HepG2 (cell line): ENCODE data around the gene PFN2. TPM values are rescaled to one million over a fixed set of nuclear protein-coding genes. Genes with fewer than 3 reads are reported as not detected.
A peak's percentile ranks its signal among the peaks of the same experiment; 100 is the strongest.

Source experiments
- ATAC-seq: fragments of 200-7000 bp; cut with Tn5 transposase; 3 replicates; pipeline ENCODE4 v1.9.1; 2020; ENCODE audit warnings: mild to moderate bottlenecking, moderate library complexity
- BruUV-seq: library from RNA; stranded (reverse); fragments of 400-500 nt; replicated peaks from 2 replicates; lab custom pipeline; 2021; lab: Mats Ljungman, UMichigan
- CTCF ChIA-PET: fragments of 300-600 bp; formaldehyde crosslinking; extraction: SDS; loops from one replicate; lab custom pipeline; 2021; ENCODE audit warnings: low total read pairs, inconsistent platforms, low intra/inter-chr PET ratio; lab: Yijun Ruan, JAX
- POLR2A ChIA-PET: fragments of 350-600 bp; sonication (Branson Sonifier 250); formaldehyde crosslinking; loops from one replicate; lab custom pipeline; 2020; ENCODE audit warnings: antibody characterized with exemption, inconsistent platforms; lab: Yijun Ruan, JAX
- DNase-seq: peaks from one replicate; pipeline ENCODE4 v3.0.0-alpha.2; 2015; ENCODE audit warnings: low spot score
- FAIRE-seq: peaks from 3 replicates; lab custom pipeline; 2011; peaks lifted over from hg19 to GRCh38; lab: Jason Lieb, UNC
- H2AFZ ChIP-seq: one replicate; pipeline ENCODE4 v1.6.1; 2011; ENCODE audit warnings: low read length, inconsistent platforms
- H3K27ac ChIP-seq: fragments of 300-600 bp; 3 replicates; pipeline ENCODE4 v1.8.0; 2011; ENCODE audit warnings: mixed run types, mild to moderate bottlenecking, mixed read lengths, low read length, inconsistent platforms; ENCODE audit not compliant: insufficient read depth; ENCODE audit errors: extremely low read length
- H3K27me3 ChIP-seq, 2 experiments: fragments of 200-600 bp in 1 of 2; 2 replicates in 1 of 2; 3 replicates in 1 of 2; pipeline versions ENCODE4 v1.6.0 to v1.8.0; 2011; ENCODE audit warnings: low read length in 2 of 2, mild to moderate bottlenecking in 2 of 2, moderate library complexity in 2 of 2, inconsistent platforms in 1 of 2; ENCODE audit not compliant: insufficient read depth in 2 of 2, control insufficient read depth in 1 of 2
- H3K36me3 ChIP-seq, 2 experiments: fragments of 200-600 bp in 1 of 2; replicated peaks in 1 of 2; 2 replicates in 1 of 2; 3 replicates in 1 of 2; pipeline versions ENCODE4 v1.5.1 to v1.8.0; 2011; ENCODE audit warnings: low read length in 2 of 2, inconsistent platforms in 1 of 2; ENCODE audit not compliant: insufficient read depth in 2 of 2, control insufficient read depth in 1 of 2
- H3K4me1 ChIP-seq: 2 replicates; pipeline ENCODE4 v1.5.1; 2012; ENCODE audit warnings: low read length, inconsistent platforms; ENCODE audit not compliant: insufficient read depth
- H3K4me2 ChIP-seq: 2 replicates; pipeline ENCODE4 v1.6.0; 2011; ENCODE audit warnings: low read depth, low read length, inconsistent platforms
- H3K4me3 ChIP-seq, 3 experiments: fragments of 200-600 bp in 1 of 3; sonication (generic), shearing (Covaris generic) in 1 of 3; replicated peaks in 1 of 3; 2 replicates each; pipeline ENCODE4 v1.5.1; 2011 to 2016; ENCODE audit warnings: low read length in 3 of 3, inconsistent platforms in 2 of 3, low read depth in 2 of 3, mild to moderate bottlenecking in 2 of 3, control low read depth in 1 of 3, mixed read lengths in 1 of 3; ENCODE audit not compliant: insufficient read depth in 1 of 3
- H3K79me2 ChIP-seq: one replicate; pipeline ENCODE4 v1.6.1; 2011; ENCODE audit warnings: low read length, inconsistent platforms; ENCODE audit not compliant: insufficient read depth
- H3K9ac ChIP-seq: 2 replicates; pipeline ENCODE4 v1.6.0; 2011; ENCODE audit warnings: mild to moderate bottlenecking, low read depth, low read length, inconsistent platforms; ENCODE audit not compliant: insufficient read depth
- H3K9me3 ChIP-seq: 2 replicates; pipeline ENCODE4 v1.5.1; 2012; ENCODE audit warnings: mild to moderate bottlenecking, low read length
- H4K20me1 ChIP-seq: 2 replicates; pipeline ENCODE4 v1.6.0; 2011; ENCODE audit warnings: inconsistent platforms, mild to moderate bottlenecking, low read length, moderate library complexity; ENCODE audit not compliant: insufficient read depth
- ATF7-NPFF ChIP-seq: sonication (generic); formaldehyde crosslinking; IDR thresholded peaks from 2 replicates; pipeline ENCODE4 v1.8.1; 2023; ENCODE audit warnings: mild to moderate bottlenecking, low read depth, missing genetic modification reagents, moderate library complexity
- FLYWCH1 ChIP-seq: sonication (generic); formaldehyde crosslinking; IDR thresholded peaks from 2 replicates; pipeline ENCODE4 v1.8.1; 2023; ENCODE audit warnings: mild to moderate bottlenecking, missing genetic modification reagents
- KDM2A ChIP-seq: sonication (generic); formaldehyde crosslinking; IDR thresholded peaks from 2 replicates; pipeline ENCODE4 v1.4.0; 2020; ENCODE audit warnings: low read depth, missing genetic modification reagents, borderline replicate concordance
- KLF12 ChIP-seq: sonication (generic); formaldehyde crosslinking; IDR thresholded peaks from 2 replicates; pipeline ENCODE4 v1.4.0; 2020; ENCODE audit warnings: missing genetic modification reagents, borderline replicate concordance
- MED1 ChIP-seq: sonication (generic); formaldehyde crosslinking; IDR thresholded peaks from 2 replicates; pipeline ENCODE4 v1.4.0; 2020; ENCODE audit warnings: missing genetic modification reagents
- NAIF1 ChIP-seq: sonication (generic); formaldehyde crosslinking; IDR thresholded peaks from 2 replicates; pipeline ENCODE4 v1.5.0; 2020; ENCODE audit warnings: mild to moderate bottlenecking, missing genetic modification reagents, borderline replicate concordance
- NKX3-1 ChIP-seq: sonication (generic); formaldehyde crosslinking; IDR thresholded peaks from 2 replicates; pipeline ENCODE4 v1.5.0; 2020; ENCODE audit warnings: missing genetic modification reagents
- PHF8 ChIP-seq: sonication (generic); formaldehyde crosslinking; IDR thresholded peaks from 2 replicates; pipeline ENCODE4 v1.5.0; 2020; ENCODE audit warnings: missing genetic modification reagents
- RBFOX2 ChIP-seq: fragments of 200-400 bp; formaldehyde crosslinking; IDR thresholded peaks from 2 replicates; pipeline ENCODE4 v1.6.1; 2017; ENCODE audit warnings: low read depth, mild to moderate bottlenecking, low read length
- SRSF1 ChIP-seq: fragments of 200-400 bp; formaldehyde crosslinking; optimal IDR thresholded peaks from 2 replicates; pipeline ENCODE3; 2017; ENCODE audit warnings: mild to moderate bottlenecking, low read depth, low read length, moderate library complexity
- TCF12 ChIP-seq, 2 experiments: fragments of 450-650 bp in 1 of 2; sonication (generic) in 1 of 2; formaldehyde crosslinking in 1 of 2; IDR thresholded peaks; 2 replicates each; pipeline versions ENCODE4 v1.6.1 to v1.8.0; 2017 to 2022; ENCODE audit warnings: antibody characterized with exemption in 1 of 2, mild to moderate bottlenecking in 1 of 2, missing genetic modification reagents in 1 of 2, moderate library complexity in 1 of 2
- U2AF2 ChIP-seq: fragments of 200-400 bp; formaldehyde crosslinking; IDR thresholded peaks from 2 replicates; pipeline ENCODE4 v1.6.1; 2017; ENCODE audit warnings: low read depth, mild to moderate bottlenecking, low read length
- ZFX ChIP-seq: sonication (generic); formaldehyde crosslinking; IDR thresholded peaks from 2 replicates; pipeline ENCODE4 v1.4.0; 2020; ENCODE audit warnings: mild to moderate bottlenecking, low read depth, missing genetic modification reagents, moderate library complexity
- ZNF256 ChIP-seq: sonication (generic); formaldehyde crosslinking; conservative IDR thresholded peaks from 2 replicates; pipeline ENCODE4 v1.4.0; 2020; ENCODE audit warnings: missing genetic modification reagents
- WGBS: methylation state at CpG from one replicate; pipeline ENCODE4 v1.1.6; 2017; ENCODE audit warnings: low lambda C conversion rate; 5-methylcytosine and 5-hydroxymethylcytosine counted together
- in situ Hi-C: cut with HindIII; loops from 2 replicates; pipeline ENCODE4 v1.10.0; 2017; ENCODE audit warnings: low pct_unique_long_range_greater_than_20kb; ENCODE audit not compliant: extremely low pct_ligation_motif_present
- intact Hi-C: fragments of 100-400 bp; cut with micrococcal nuclease; formaldehyde crosslinking; loops from one replicate; pipeline ENCODE4 v1.10.0; 2022; ENCODE audit not compliant: unreplicated experiment
- polyA plus RNA-seq, 8 experiments: library from polyadenylated mRNA; depleted of rRNA in 3 of 8; stranded (reverse) in 7 of 8; unstranded in 1 of 8; fragments of >200 nt; fragmentation: Illumina TruSeq in 4 of 8; extraction: Trizol in 4 of 8; gene quantifications; 2 replicates each; pipeline versions ENCODE4 v1.2.1 to v1.2.3, GENCODE V29; 2011 to 2016; ENCODE audit warnings: low read depth in 4 of 8, missing spikeins in 1 of 8, mixed read lengths in 1 of 8; ENCODE audit not compliant: insufficient read depth in 1 of 8
- total RNA-seq, 5 experiments: library from RNA; depleted of rRNA; stranded (reverse); fragments of >200 nt; fragmentation: Illumina TruSeq; extraction: Trizol; gene quantifications; 2 replicates each; pipeline ENCODE4 v1.2.3, GENCODE V29; 2016; ENCODE audit warnings: low read depth in 1 of 5
- TF ChIP-seq, protein P1 (sequence below): sonication (generic); formaldehyde crosslinking; IDR thresholded peaks from 2 replicates; pipeline ENCODE4 v1.4.0; 2020; ENCODE audit warnings: missing genetic modification reagents, mild to moderate bottlenecking, borderline replicate concordance
- TF ChIP-seq, protein P2 (sequence below): fragments of 450-650 bp; IDR thresholded peaks from 2 replicates; pipeline ENCODE4 v1.6.1; 2016

Gene PFN2
- total and polyA plus RNA-seq, 2 of the 13 experiments (the other 11 are each of a cell fraction or from before 2014, with no cell fraction given): 57.3 to 150 TPM

GRCh38 chr3:149969940-149970715 is 567 bp downstream of the PFN2 start:
- peaks cover 51% of the 10 kb centered on the region for H3K79me2 ChIP-seq
- 1% methylated on average over 29 of the region's 73 CpGs for WGBS
- intact Hi-C loops: no loop called here
- no TSS peak for BruUV-seq
- DNase-seq: peak; percentile 78
- H3K4me3 ChIP-seq: peak overlapping the region; percentile 82 to 93 (median 92)
- no peak overlapping the region for H2AFZ ChIP-seq
- H3K4me2 ChIP-seq: peak overlapping the region; percentile 87
- H3K9me3 ChIP-seq: no peaks in the 10 kb centered on the region
- peak; percentile 67 for ATAC-seq
- H4K20me1 ChIP-seq: peaks cover 18% of the 10 kb centered on the region
- in situ Hi-C loops: loop anchor here (10.0 kb wide), 1 partner anchor 215 kb away; no protein-coding TSS in a partner anchor
- H3K27me3 ChIP-seq: no peaks in the 10 kb centered on the region; a peak in 1 of 5 replicates
- CTCF ChIA-PET: no interaction called here
- H3K9ac ChIP-seq: peak overlapping the region; percentile 85
- POLR2A ChIA-PET: interaction anchor here (0.5 to 1.5 kb wide), 2 partner anchors 223 to 439 kb away, joined by 3 read pairs; no protein-coding TSS in a partner anchor
- FAIRE-seq: no peak
- H3K36me3 ChIP-seq: peaks cover 5 to 15% of the 10 kb centered on the region in 2 experiments; a peak in 4 of 5 replicates
- peaks cover 46% of the 10 kb centered on the region for H3K4me1 ChIP-seq
- H3K27ac ChIP-seq: peak overlapping the region; percentile 93
- TF ChIP-seq ATF7-NPFF (0 out of 2 replicates have a peak, but pooled peaks have one; percentile 9), ZNF256 (CRISPR knock-in tag) (no peak), SRSF1 (peak; percentile 72), FLYWCH1 (no peak), PHF8 (peak; percentile 19; the same call in 1 of the 2 replicates), ZFX (CRISPR knock-in tag) (0 out of 2 replicates have a peak, but pooled peaks have one; percentile 4), TCF12 (IDR thresholded peaks at IDR 0.05) (no peak), TCF12 (CRISPR knock-in tag; IDR thresholded peaks at IDR 0.05) (0 out of 2 replicates have a peak, but pooled peaks have one; percentile 8), NKX3-1 (CRISPR knock-in tag) (0 out of 2 replicates have a peak, but pooled peaks have one; percentile 55), KLF12 (CRISPR knock-in tag) (no peak), RBFOX2 (peak; percentile 75), NAIF1 (CRISPR knock-in tag) (peak; percentile 100), U2AF2 (peak; percentile 88; the same call in 1 of the 2 replicates), KDM2A (CRISPR knock-in tag) (0 out of 2 replicates have a peak, but pooled peaks have one; percentile 11), MED1 (CRISPR knock-in tag) (peak; percentile 28; the same call in 1 of the 2 replicates)
- TF ChIP-seq, protein P1, sequence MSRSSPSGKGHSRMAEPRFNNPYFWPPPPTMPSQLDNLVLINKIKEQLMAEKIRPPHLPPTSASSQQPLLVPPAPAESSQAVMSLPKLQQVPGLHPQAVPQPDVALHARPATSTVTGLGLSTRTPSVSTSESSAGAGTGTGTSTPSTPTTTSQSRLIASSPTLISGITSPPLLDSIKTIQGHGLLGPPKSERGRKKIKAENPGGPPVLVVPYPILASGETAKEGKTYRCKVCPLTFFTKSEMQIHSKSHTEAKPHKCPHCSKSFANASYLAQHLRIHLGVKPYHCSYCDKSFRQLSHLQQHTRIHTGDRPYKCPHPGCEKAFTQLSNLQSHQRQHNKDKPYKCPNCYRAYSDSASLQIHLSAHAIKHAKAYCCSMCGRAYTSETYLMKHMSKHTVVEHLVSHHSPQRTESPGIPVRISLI (CRISPR knock-in tag): peak; percentile 57; the same call in 1 of the 2 replicates
- TF ChIP-seq, protein P2, sequence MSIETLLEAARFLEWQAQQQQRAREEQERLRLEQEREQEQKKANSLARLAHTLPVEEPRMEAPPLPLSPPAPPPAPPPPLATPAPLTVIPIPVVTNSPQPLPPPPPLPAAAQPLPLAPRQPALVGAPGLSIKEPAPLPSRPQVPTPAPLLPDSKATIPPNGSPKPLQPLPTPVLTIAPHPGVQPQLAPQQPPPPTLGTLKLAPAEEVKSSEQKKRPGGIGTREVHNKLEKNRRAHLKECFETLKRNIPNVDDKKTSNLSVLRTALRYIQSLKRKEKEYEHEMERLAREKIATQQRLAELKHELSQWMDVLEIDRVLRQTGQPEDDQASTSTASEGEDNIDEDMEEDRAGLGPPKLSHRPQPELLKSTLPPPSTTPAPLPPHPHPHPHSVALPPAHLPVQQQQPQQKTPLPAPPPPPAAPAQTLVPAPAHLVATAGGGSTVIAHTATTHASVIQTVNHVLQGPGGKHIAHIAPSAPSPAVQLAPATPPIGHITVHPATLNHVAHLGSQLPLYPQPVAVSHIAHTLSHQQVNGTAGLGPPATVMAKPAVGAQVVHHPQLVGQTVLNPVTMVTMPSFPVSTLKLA: no peak
